GM23248 (cell line): ENCODE results near the gene LRRC55. TPM values are rescaled to one million over a fixed set of nuclear protein-coding genes. Genes with fewer than 3 reads are reported as not detected.

ENCODE experiments used
- DNase-seq: peaks from one replicate; pipeline ENCODE4 v3.0.0-alpha.2; 2015
- H2AFZ ChIP-seq: fragments of 200-600 bp; sonication (generic); 2 replicates; pipeline ENCODE4 v1.6.1; 2016; ENCODE audit warnings: antibody characterized with exemption
- H3F3A ChIP-seq: fragments of 200-600 bp; sonication (generic); 2 replicates; pipeline ENCODE4 v1.6.1; 2016; ENCODE audit warnings: mild to moderate bottlenecking, antibody characterized with exemption, mixed run types; ENCODE audit not compliant: insufficient read depth
- H3K27ac ChIP-seq: fragments of 200-600 bp; sonication (generic); 2 replicates; pipeline ENCODE4 v1.5.1; 2016; ENCODE audit warnings: mild to moderate bottlenecking
- H3K27me3 ChIP-seq: fragments of 200-600 bp; sonication (generic); replicated peaks from 2 replicates; pipeline ENCODE4 v1.6.1; 2016; ENCODE audit warnings: mild to moderate bottlenecking; ENCODE audit not compliant: insufficient read depth
- H3K36me3 ChIP-seq: fragments of 200-600 bp; sonication (generic); 2 replicates; pipeline ENCODE4 v1.6.1; 2016; ENCODE audit warnings: low read depth, mild to moderate bottlenecking
- H3K4me1 ChIP-seq: fragments of 200-600 bp; sonication (generic); 2 replicates; pipeline ENCODE4 v1.6.1; 2016; ENCODE audit warnings: mild to moderate bottlenecking; ENCODE audit not compliant: insufficient read depth
- H3K4me2 ChIP-seq: fragments of 200-600 bp; sonication (generic); one replicate; pipeline ENCODE4 v1.6.1; 2016; ENCODE audit warnings: mild to moderate bottlenecking; ENCODE audit not compliant: unreplicated experiment
- H3K4me3 ChIP-seq: fragments of 200-600 bp; sonication (generic); 2 replicates; pipeline ENCODE4 v1.5.1; 2016; ENCODE audit warnings: mild to moderate bottlenecking
- H3K79me2 ChIP-seq: fragments of 200-600 bp; sonication (generic); 2 replicates; pipeline ENCODE4 v1.6.1; 2016; ENCODE audit warnings: mild to moderate bottlenecking; ENCODE audit not compliant: insufficient read depth
- H3K9ac ChIP-seq: fragments of 200-600 bp; sonication (generic); 2 replicates; pipeline ENCODE4 v1.6.1; 2016; ENCODE audit warnings: mild to moderate bottlenecking
- H3K9me2 ChIP-seq: fragments of 200-600 bp; sonication (generic); 2 replicates; pipeline ENCODE4 v1.6.1; 2016; ENCODE audit warnings: mixed run types, mild to moderate bottlenecking, moderate library complexity; ENCODE audit not compliant: insufficient read depth
- H3K9me3 ChIP-seq: fragments of 200-600 bp; sonication (generic); one replicate; pipeline ENCODE4 v1.6.1; 2017; ENCODE audit warnings: low read depth
- H4K20me1 ChIP-seq: fragments of 200-600 bp; sonication (generic); 2 replicates; pipeline ENCODE4 v1.6.0; 2016; ENCODE audit not compliant: insufficient read depth
- EZH2 ChIP-seq: fragments of 200-600 bp; sonication (generic); IDR thresholded peaks from 2 replicates; pipeline ENCODE4 v1.6.1; 2018; ENCODE audit warnings: antibody characterized with exemption, mild to moderate bottlenecking; ENCODE audit not compliant: insufficient read depth, poor library complexity, severe bottlenecking
- EZH2phosphoT487 ChIP-seq: fragments of 200-600 bp; sonication (generic); IDR thresholded peaks from 2 replicates; pipeline ENCODE4 v1.6.1; 2018; ENCODE audit warnings: antibody characterized with exemption, moderate library complexity, mild to moderate bottlenecking, low read depth; ENCODE audit not compliant: insufficient read depth
- WGBS, 2 experiments: methylation state at CpG; one replicate each; pipeline ENCODE4 v1.1.6; 2015 to 2017; ENCODE audit warnings: low lambda C conversion rate in 2 of 2, low coverage in 1 of 2; ENCODE audit errors: missing lambda C conversion rate in 2 of 2; 5-methylcytosine and 5-hydroxymethylcytosine counted together
- in situ Hi-C: fragments of 300-500 bp; cut with MboI; formaldehyde crosslinking; loops from 2 replicates; pipeline ENCODE4 v1.15.0; 2020
- polyA plus RNA-seq: library from polyadenylated mRNA; unstranded; fragments of >200 nt; fragmentation: Nextera tagmentation; extraction: Ambion mirVana; gene quantifications from 2 replicates; pipeline ENCODE4 v1.2.1, GENCODE V29; 2016
- total RNA-seq: library from RNA; depleted of rRNA; stranded (reverse); fragments of >200 nt; shearing (Covaris generic); gene quantifications from 2 replicates; pipeline ENCODE4 v1.2.3, GENCODE V29; 2014

LRRC55 gene
- total and polyA plus RNA-seq, 2 experiments from 2014 or later: not detected

DNA sequence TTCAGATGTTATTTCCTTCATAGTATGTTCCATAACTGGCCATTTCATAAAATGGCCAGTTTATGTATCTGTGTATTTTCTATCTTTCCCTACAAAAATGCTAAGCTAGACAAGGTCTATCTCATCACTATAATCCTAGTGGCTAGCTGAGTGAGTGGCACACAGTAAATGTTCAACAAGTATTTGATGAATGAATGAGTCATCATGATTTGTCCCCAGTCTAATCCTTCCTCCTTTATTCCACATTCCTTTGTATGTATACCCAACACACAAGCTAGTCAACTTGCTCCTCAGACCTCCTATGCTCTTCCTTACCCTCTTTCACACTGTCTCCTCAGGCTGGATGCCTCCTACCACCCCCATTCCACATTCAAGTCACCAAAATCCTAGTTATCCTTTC is 42.8 kb downstream of the LRRC55 start:
- H3K4me3 ChIP-seq: no peak overlapping the region
- no peaks in the 10 kb centered on the region for H3K79me2 ChIP-seq
- no peak overlapping the region for H3K9ac ChIP-seq
- no peak for TF ChIP-seq EZH2phosphoT487
- TF ChIP-seq EZH2: no peak
- DNase-seq: peak; percentile 58
- H3K36me3 ChIP-seq: no peaks in the 10 kb centered on the region
- peak overlapping the region; percentile 47; the same call in 1 of the 2 replicates for H3K27ac ChIP-seq
- in situ Hi-C loops: no loop called here
- H3K4me1 ChIP-seq: peaks cover 38% of the 10 kb centered on the region
- no peaks in the 10 kb centered on the region for H3K27me3 ChIP-seq
- H4K20me1 ChIP-seq: no peaks in the 10 kb centered on the region
- H3F3A ChIP-seq: peaks cover 28% of the 10 kb centered on the region
- no peaks in the 10 kb centered on the region for H3K9me3 ChIP-seq
- no peak overlapping the region for H2AFZ ChIP-seq
- H3K4me2 ChIP-seq: peak overlapping the region; percentile 51
- H3K9me2 ChIP-seq: no peaks in the 10 kb centered on the region

DNA sequence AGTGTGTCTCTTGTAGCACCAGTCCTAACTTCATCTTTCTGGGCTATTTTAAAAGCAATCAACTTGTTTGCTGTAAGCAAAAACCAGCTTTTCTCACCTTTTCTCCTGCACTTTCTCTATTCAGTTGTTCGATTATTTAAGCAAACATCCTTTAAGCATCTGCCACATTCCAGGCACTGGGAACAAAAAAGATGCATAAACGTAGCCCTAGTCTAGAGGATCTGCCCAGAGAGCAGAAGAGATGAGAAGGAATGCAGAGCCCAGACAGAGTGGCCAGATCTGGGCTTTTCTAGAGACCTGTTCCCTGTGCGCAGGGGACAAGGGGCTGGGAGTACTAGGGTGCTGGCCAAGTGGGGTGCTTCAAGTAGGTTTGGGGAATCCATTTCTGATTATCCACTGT is 46.8 kb downstream of the LRRC55 start:
- Histone ChIP-seq H3K4me2 (no peak overlapping the region), H3K4me1 (peaks cover 15% of the 10 kb centered on the region), H4K20me1 (no peaks in the 10 kb centered on the region), H3K9ac (no peak overlapping the region), H3K27me3 (peaks cover 20% of the 10 kb centered on the region), H3K79me2 (no peaks in the 10 kb centered on the region), H3K27ac (no peak overlapping the region), H3K4me3 (no peak overlapping the region), H2AFZ (no peak overlapping the region), H3F3A (peaks cover 14% of the 10 kb centered on the region), H3K36me3 (no peaks in the 10 kb centered on the region), H3K9me3 (no peaks in the 10 kb centered on the region), H3K9me2 (no peaks in the 10 kb centered on the region)
- TF ChIP-seq EZH2phosphoT487 (no peak), EZH2 (no peak)
- in situ Hi-C loops: no loop called here
- DNase-seq: no peak
- WGBS, 2 experiments: 82 to 87% methylated on average over 3 of the region's 3 CpGs

- H3K9me2 ChIP-seq: no peaks in the 10 kb centered on the region
- TF ChIP-seq EZH2phosphoT487 (no peak), EZH2 (no peak)
- H3K9me3 ChIP-seq: no peaks in the 10 kb centered on the region
- no peak overlapping the region for H2AFZ ChIP-seq
- H3K27ac ChIP-seq: no peak overlapping the region
- no peak overlapping the region for H3K9ac ChIP-seq
- no peak overlapping the region for H3K4me3 ChIP-seq
- WGBS, 2 experiments: 48 to 58% methylated on average over 5 of the region's 5 CpGs
- no peak overlapping the region for H3K4me2 ChIP-seq
- H3K79me2 ChIP-seq: no peaks in the 10 kb centered on the region
- no peak for DNase-seq
- no peaks in the 10 kb centered on the region for H3K4me1 ChIP-seq
- H4K20me1 ChIP-seq: no peaks in the 10 kb centered on the region
- in situ Hi-C loops: no loop called here
- no peaks in the 10 kb centered on the region for H3K36me3 ChIP-seq
- H3F3A ChIP-seq: no peaks in the 10 kb centered on the region
- peaks cover 32% of the 10 kb centered on the region for H3K27me3 ChIP-seq
Observed at GRCh38 chr11:57230316-57230715, 48.6 kb downstream of the LRRC55 start.

- Histone ChIP-seq H3K27me3 (peaks cover 35% of the 10 kb centered on the region), H4K20me1 (no peaks in the 10 kb centered on the region), H3K4me1 (no peaks in the 10 kb centered on the region), H3K79me2 (no peaks in the 10 kb centered on the region), H2AFZ (0 out of 2 replicates have a peak overlapping the region, but pooled peaks have one; percentile 14), H3K9ac (no peak overlapping the region), H3K4me2 (no peak overlapping the region), H3K9me2 (no peaks in the 10 kb centered on the region), H3F3A (no peaks in the 10 kb centered on the region), H3K36me3 (no peaks in the 10 kb centered on the region), H3K9me3 (no peaks in the 10 kb centered on the region), H3K27ac (no peak overlapping the region), H3K4me3 (no peak overlapping the region)
- in situ Hi-C loops: no loop called here
- 35 to 38% methylated on average over 18 of the region's 18 CpGs for WGBS, 2 experiments
- TF ChIP-seq EZH2phosphoT487: no peak
- no peak for TF ChIP-seq EZH2
- DNase-seq: no peak
Observed at GRCh38 chr11:57230791-57231538, 49.2 kb downstream of the LRRC55 start.
